ENCODE measurements around the gene FFAR3. TPM values are rescaled to one million over a fixed set of nuclear protein-coding genes. Genes with fewer than 3 reads are reported as not detected.
"Not testable (repeated sequence)": the region's sequence is repeated elsewhere in the genome, so short reads cannot be mapped to it uniquely, and the experiment has no call there.

The FFAR3 gene
- total and polyA plus RNA-seq, 7 donors, result 0.67 to 1.9 (median 1.4) TPM; not detected in 2

DNA sequence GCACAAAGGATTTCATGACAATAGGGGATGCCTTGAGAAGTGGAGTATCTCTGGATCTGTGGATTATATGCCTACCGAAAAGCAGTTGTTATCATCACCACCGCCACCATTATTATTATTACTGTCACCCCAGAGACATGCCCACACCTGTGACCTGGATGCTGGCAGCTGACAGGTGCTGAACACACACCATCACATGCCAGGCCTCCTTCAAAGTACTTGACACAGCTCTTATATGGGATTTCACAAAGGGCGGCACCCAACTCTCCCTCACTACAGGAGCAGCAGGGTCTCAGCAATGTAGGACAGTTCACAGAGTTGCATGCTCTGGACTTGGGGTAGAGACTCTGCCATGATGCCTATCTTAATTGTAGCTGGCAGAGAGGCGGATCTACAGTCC lies 7.0 kb downstream of the FFAR3 start:
- Histone ChIP-seq H3K4me1 (no peaks in the 10 kb centered on the region), H3K36me3 (no peaks in the 10 kb centered on the region), H3K27me3 (no peaks in the 10 kb centered on the region), H3K4me3 (no peak overlapping the region), H3K9me3 (no peaks in the 10 kb centered on the region), H3K27ac (no peak overlapping the region)
- intact Hi-C loops (cut with DNase I), result no loop called here
- TF ChIP-seq EP300 (IDR thresholded peaks at IDR 0.05) (no peak), POLR2AphosphoS5 (IDR thresholded peaks at IDR 0.05) (no peak), POLR2A (IDR thresholded peaks at IDR 0.05) (no peak)
- TF ChIP-seq, protein P1, sequence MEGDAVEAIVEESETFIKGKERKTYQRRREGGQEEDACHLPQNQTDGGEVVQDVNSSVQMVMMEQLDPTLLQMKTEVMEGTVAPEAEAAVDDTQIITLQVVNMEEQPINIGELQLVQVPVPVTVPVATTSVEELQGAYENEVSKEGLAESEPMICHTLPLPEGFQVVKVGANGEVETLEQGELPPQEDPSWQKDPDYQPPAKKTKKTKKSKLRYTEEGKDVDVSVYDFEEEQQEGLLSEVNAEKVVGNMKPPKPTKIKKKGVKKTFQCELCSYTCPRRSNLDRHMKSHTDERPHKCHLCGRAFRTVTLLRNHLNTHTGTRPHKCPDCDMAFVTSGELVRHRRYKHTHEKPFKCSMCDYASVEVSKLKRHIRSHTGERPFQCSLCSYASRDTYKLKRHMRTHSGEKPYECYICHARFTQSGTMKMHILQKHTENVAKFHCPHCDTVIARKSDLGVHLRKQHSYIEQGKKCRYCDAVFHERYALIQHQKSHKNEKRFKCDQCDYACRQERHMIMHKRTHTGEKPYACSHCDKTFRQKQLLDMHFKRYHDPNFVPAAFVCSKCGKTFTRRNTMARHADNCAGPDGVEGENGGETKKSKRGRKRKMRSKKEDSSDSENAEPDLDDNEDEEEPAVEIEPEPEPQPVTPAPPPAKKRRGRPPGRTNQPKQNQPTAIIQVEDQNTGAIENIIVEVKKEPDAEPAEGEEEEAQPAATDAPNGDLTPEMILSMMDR (IDR thresholded peaks at IDR 0.05), result no peak
- WGBS, 2 donors, result 87 to 95% methylated on average over 4 of the region's 4 CpGs
- DNase-seq, result no peak

DNA sequence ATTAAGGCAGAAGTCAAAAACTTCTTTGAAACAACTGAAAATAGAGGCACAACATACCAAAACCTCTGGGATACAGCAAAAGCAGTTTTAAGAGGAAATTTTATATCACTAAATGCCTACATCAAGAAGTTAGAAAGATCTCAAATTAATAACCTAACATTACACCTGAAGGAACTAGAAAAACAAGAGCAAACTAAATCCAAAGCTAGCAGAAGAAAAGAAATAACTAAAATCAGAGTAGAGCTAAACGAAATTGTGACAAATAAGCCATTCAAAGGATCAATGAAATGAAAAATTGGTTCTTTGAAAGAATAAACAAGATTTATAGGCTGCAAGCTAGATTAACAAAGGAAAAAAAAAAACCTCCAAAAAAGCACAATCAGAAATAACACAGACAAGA lies 10.1 kb downstream of the FFAR3 start:
- H3K27me3 ChIP-seq, result no peaks in the 10 kb centered on the region
- WGBS, 2 donors, result 56 to 68% methylated on average over 1 of the region's 1 CpG
- DNase-seq, result no peak
- H3K9me3 ChIP-seq, result no peaks in the 10 kb centered on the region
- no peak overlapping the region for H3K27ac ChIP-seq
- intact Hi-C loops (cut with DNase I), result no loop called here
- H3K36me3 ChIP-seq, result no peaks in the 10 kb centered on the region
- TF ChIP-seq POLR2AphosphoS5 (IDR thresholded peaks at IDR 0.05) (no peak), POLR2A (IDR thresholded peaks at IDR 0.05) (no peak), EP300 (IDR thresholded peaks at IDR 0.05) (no peak)
- TF ChIP-seq, protein P1 (IDR thresholded peaks at IDR 0.05), result no peak
- H3K4me1 ChIP-seq, result no peaks in the 10 kb centered on the region
- no peak overlapping the region for H3K4me3 ChIP-seq

DNA sequence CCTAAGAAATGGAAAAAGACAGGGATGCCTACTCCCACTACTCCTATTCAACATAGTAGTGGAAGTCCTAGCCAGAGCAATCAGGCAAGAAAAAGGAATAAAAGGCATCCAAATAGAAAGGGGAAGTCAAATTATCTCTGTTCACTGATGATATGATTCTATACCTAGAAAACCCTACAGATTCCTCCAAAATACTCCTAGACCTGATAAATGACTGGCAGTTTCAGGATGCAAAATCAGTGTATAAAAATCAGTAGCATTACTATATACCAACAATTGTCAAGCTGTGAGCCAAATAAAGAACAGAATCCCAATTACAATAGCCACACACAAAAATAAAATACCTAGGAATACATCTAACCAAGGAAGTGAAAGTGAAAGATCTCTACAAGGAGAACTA lies 11.3 kb downstream of the FFAR3 start:
- H3K27me3 ChIP-seq, result no peaks in the 10 kb centered on the region
- DNase-seq, result no peak
- no peaks in the 10 kb centered on the region for H3K36me3 ChIP-seq
- H3K27ac ChIP-seq, result no peak overlapping the region
- TF ChIP-seq, protein P1 (IDR thresholded peaks at IDR 0.05), result no peak
- no peak for TF ChIP-seq EP300 (IDR thresholded peaks at IDR 0.05)
- no peak for TF ChIP-seq POLR2AphosphoS5 (IDR thresholded peaks at IDR 0.05)
- TF ChIP-seq POLR2A (IDR thresholded peaks at IDR 0.05), result no peak
- intact Hi-C loops (cut with DNase I), result no loop called here
- no peaks in the 10 kb centered on the region for H3K4me1 ChIP-seq
- no peak overlapping the region for H3K4me3 ChIP-seq
- no peaks in the 10 kb centered on the region for H3K9me3 ChIP-seq

DNA sequence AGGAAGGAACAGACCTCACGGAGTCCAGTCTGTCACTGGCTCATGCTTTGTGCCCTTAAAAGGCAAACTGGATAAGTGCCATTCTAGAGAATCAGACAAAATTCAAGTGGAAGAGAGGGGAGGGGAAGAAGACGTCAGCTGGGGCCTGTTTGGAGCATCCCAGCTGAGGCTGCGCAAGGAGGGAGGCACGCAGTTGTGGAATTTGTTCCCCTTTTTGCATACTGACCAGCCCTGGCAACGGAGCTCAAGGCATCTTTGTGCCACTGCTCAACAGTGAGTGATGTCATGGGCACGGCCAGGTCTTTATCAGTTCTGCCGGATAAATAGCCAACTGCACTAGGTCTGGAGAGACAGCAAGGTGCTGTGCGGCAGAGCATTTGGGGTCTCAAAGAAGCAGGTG lies 12.5 kb downstream of the FFAR3 start, which contains the start of gene GPR42:
Gene GPR42 (plus strand): TSS at position 347 of the 400 bp plus-strand sequence. CDS start 292 bp downstream, outside the sequence.
- no peak within 1 kb of the TSS for H3K4me3 ChIP-seq
- intact Hi-C loops (cut with DNase I), result no loop called here
- H3K36me3 ChIP-seq, result no peaks in the 10 kb centered on the region
- no peaks in the 10 kb centered on the region for H3K9me3 ChIP-seq
- H3K27me3 ChIP-seq, result no peaks in the 10 kb centered on the region
- no peaks in the 10 kb centered on the region for H3K4me1 ChIP-seq
- TF ChIP-seq POLR2A (IDR thresholded peaks at IDR 0.05) (no peak), EP300 (IDR thresholded peaks at IDR 0.05) (no peak), POLR2AphosphoS5 (IDR thresholded peaks at IDR 0.05) (no peak)
- TF ChIP-seq, protein P1 (IDR thresholded peaks at IDR 0.05), result no peak
- WGBS, 2 donors, result 86 to 87% methylated on average over 7 to 8 of the region's 8 CpGs
- DNase-seq, result no peak
- no peak within 1 kb of the TSS for H3K27ac ChIP-seq

DNA sequence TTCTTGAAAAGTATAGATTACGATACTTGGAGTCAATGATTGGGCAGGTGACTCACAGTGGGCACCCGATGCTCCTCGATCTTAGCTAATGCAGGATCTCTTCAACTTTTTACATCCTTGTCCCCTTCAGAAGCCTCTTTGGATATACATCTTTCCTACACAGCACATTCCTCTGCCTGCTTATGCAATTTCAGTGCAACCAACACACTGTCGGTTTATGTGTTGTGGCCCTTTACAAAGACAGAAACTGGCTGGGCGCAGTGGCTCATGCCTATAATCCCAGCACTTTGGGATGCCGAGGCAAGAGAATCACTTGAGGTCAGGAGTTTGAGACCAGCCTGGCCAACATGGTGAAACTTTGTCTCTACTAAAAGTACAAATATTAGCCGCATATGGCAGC lies 15.2 kb downstream of the FFAR3 start:
- TF ChIP-seq EP300 (IDR thresholded peaks at IDR 0.05) (no peak), POLR2A (IDR thresholded peaks at IDR 0.05) (no peak), POLR2AphosphoS5 (IDR thresholded peaks at IDR 0.05) (no peak)
- TF ChIP-seq, protein P1 (IDR thresholded peaks at IDR 0.05), result no peak
- intact Hi-C loops (cut with DNase I), result no loop called here
- H3K27me3 ChIP-seq, result no peaks in the 10 kb centered on the region
- DNase-seq, result no peak
- no peaks in the 10 kb centered on the region for H3K9me3 ChIP-seq
- H3K27ac ChIP-seq, result no peak overlapping the region
- H3K4me3 ChIP-seq, result no peak overlapping the region
- H3K36me3 ChIP-seq, result no peaks in the 10 kb centered on the region
- no peaks in the 10 kb centered on the region for H3K4me1 ChIP-seq
- 87% methylated on average over 7 of the region's 7 CpGs for WGBS, 2 donors

DNA sequence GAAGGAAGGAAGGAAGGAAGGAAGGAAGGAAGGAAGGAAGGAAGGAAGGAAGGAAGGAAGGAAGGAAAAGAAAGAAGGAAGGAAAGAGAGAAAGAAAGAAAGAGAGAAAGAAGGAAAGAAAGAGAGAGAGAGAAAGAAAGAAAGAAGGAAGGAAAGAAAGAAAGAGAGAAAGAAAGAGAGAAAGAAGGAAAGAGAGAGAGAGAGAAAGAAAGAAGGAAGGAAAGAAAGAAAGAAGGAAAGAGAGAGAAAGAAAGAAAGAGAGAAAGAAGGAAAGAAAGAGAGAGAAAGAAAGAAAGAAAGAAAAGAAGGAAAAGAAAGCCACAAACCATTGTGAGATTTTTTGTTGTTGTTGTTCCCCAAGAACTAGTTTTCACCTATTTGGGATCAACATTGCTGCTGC lies 15.8 kb downstream of the FFAR3 start:
- intact Hi-C loops (cut with DNase I); H3K4me1 ChIP-seq; H3K36me3 ChIP-seq; H3K9me3 ChIP-seq; H3K27me3 ChIP-seq; DNase-seq; H3K4me3 ChIP-seq; H3K27ac ChIP-seq: not testable (repeated sequence)

All from sigmoid colon (tissue), 7 donors.